ENCODE data around the gene CDKN2B.
"Not testable (repeated sequence)": the region's sequence is repeated elsewhere in the genome, so short reads cannot be mapped to it uniquely, and the experiment has no call there.

CDKN2B gene

GRCh38 chr9:22008717-22009505 lies at the start of gene CDKN2B:
Gene CDKN2B (minus strand): TSS chr9:22009305. CDS start chr9:22008953, 352 bp downstream.
- Histone ChIP-seq H3K36me3 (ENCODE audit: low read depth) (peaks cover 32% of the 10 kb centered on the region), H3K27ac (ENCODE audit: poor library complexity, severe bottlenecking) (peak within 1 kb of the TSS; percentile 65), H3K4me1 (ENCODE audit: insufficient read depth, poor library complexity, severe bottlenecking) (peaks cover 19% of the 10 kb centered on the region), H3K27me3 (ENCODE audit: insufficient read depth, poor library complexity, severe bottlenecking) (no peaks in the 10 kb centered on the region), H3K9me3 (ENCODE audit: severe bottlenecking) (no peaks in the 10 kb centered on the region), H3K4me3 (ENCODE audit: severe bottlenecking) (peak within 1 kb of the TSS; percentile 63)
- ATAC-seq (ENCODE audit: low read depth), result peak; percentile 90
- TF ChIP-seq CTCF (IDR thresholded peaks at IDR 0.05; ENCODE audit: poor library complexity, severe bottlenecking), result peak; percentile 97
- DNase-seq (ENCODE audit: low spot score), result peak; percentile 95

GRCh38 chr9:22057972-22058371 lies 48.9 kb upstream of the CDKN2B start:
- not testable (repeated sequence) for H3K9me3 ChIP-seq (ENCODE audit: severe bottlenecking); H3K27me3 ChIP-seq (ENCODE audit: insufficient read depth, poor library complexity, severe bottlenecking); ATAC-seq (ENCODE audit: low read depth); H3K27ac ChIP-seq (ENCODE audit: poor library complexity, severe bottlenecking); DNase-seq (ENCODE audit: low spot score); H3K4me3 ChIP-seq (ENCODE audit: severe bottlenecking)
- H3K4me1 ChIP-seq (ENCODE audit: insufficient read depth, poor library complexity, severe bottlenecking), result peaks cover 19% of the 10 kb centered on the region
- peaks cover 23% of the 10 kb centered on the region for H3K36me3 ChIP-seq (ENCODE audit: low read depth)

GRCh38 chr9:22056402-22056801 lies 47.3 kb upstream of the CDKN2B start:
- Histone ChIP-seq H3K9me3 (ENCODE audit: severe bottlenecking) (no peaks in the 10 kb centered on the region), H3K4me1 (ENCODE audit: insufficient read depth, poor library complexity, severe bottlenecking) (peaks cover 33% of the 10 kb centered on the region), H3K27me3 (ENCODE audit: insufficient read depth, poor library complexity, severe bottlenecking) (no peaks in the 10 kb centered on the region), H3K4me3 (ENCODE audit: severe bottlenecking) (no peak overlapping the region), H3K36me3 (ENCODE audit: low read depth) (peaks cover 29% of the 10 kb centered on the region), H3K27ac (ENCODE audit: poor library complexity, severe bottlenecking) (no peak overlapping the region)
- no peak for TF ChIP-seq CTCF (IDR thresholded peaks at IDR 0.05; ENCODE audit: poor library complexity, severe bottlenecking)
- DNase-seq (ENCODE audit: low spot score), result no peak
- ATAC-seq (ENCODE audit: low read depth), result no peak

- Histone ChIP-seq H3K9me3 (ENCODE audit: severe bottlenecking) (no peaks in the 10 kb centered on the region), H3K4me3 (ENCODE audit: severe bottlenecking) (no peak overlapping the region), H3K27me3 (ENCODE audit: insufficient read depth, poor library complexity, severe bottlenecking) (no peaks in the 10 kb centered on the region), H3K27ac (ENCODE audit: poor library complexity, severe bottlenecking) (peak overlapping the region; percentile 36), H3K36me3 (ENCODE audit: low read depth) (peaks cover 31% of the 10 kb centered on the region), H3K4me1 (ENCODE audit: insufficient read depth, poor library complexity, severe bottlenecking) (peaks cover 33% of the 10 kb centered on the region)
- DNase-seq (ENCODE audit: low spot score), result no peak
- TF ChIP-seq CTCF (IDR thresholded peaks at IDR 0.05; ENCODE audit: poor library complexity, severe bottlenecking), result no peak
- 0 out of 3 replicates have a peak, but pooled peaks have one; percentile 10 for ATAC-seq (ENCODE audit: low read depth)
These were observed 46.0 kb upstream of the CDKN2B start for GRCh38 chr9:22055090-22055489.

GRCh38 chr9:22054529-22054928 lies 45.4 kb upstream of the CDKN2B start:
- ATAC-seq (ENCODE audit: low read depth) (no peak), DNase-seq (ENCODE audit: low spot score) (no peak)
- peak overlapping the region; percentile 36 for H3K27ac ChIP-seq (ENCODE audit: poor library complexity, severe bottlenecking)
- no peaks in the 10 kb centered on the region for H3K9me3 ChIP-seq (ENCODE audit: severe bottlenecking)
- H3K4me3 ChIP-seq (ENCODE audit: severe bottlenecking), result no peak overlapping the region
- TF ChIP-seq CTCF (IDR thresholded peaks at IDR 0.05; ENCODE audit: poor library complexity, severe bottlenecking), result no peak
- peaks cover 33% of the 10 kb centered on the region for H3K36me3 ChIP-seq (ENCODE audit: low read depth)
- H3K4me1 ChIP-seq (ENCODE audit: insufficient read depth, poor library complexity, severe bottlenecking), result peaks cover 33% of the 10 kb centered on the region
- H3K27me3 ChIP-seq (ENCODE audit: insufficient read depth, poor library complexity, severe bottlenecking), result no peaks in the 10 kb centered on the region
